Psoas muscle (tissue), 8 donors: ENCODE measurements around the gene TSPAN14. TPM values are rescaled to one million over a fixed set of nuclear protein-coding genes. Genes with fewer than 3 reads are reported as not detected.

Experiments
- ATAC-seq, 4 donors: fragments of 200-7000 bp; cut with Tn5 transposase; one replicate each; pipeline ENCODE4 v1.9.1; 2020; ENCODE audit warnings: moderate library complexity in 3 of 4, mild to moderate bottlenecking in 2 of 4
- DNase-seq, 2 donors: peaks; one replicate each; pipeline ENCODE4 v3.0.0-alpha.2; 2020
- H3K27ac ChIP-seq: fragments of 200-600 bp; one replicate; pipeline ENCODE4 v1.8.0; 2022
- H3K27me3 ChIP-seq, 3 donors: fragments of 200-600 bp in 1 of 3; one replicate each; pipeline versions ENCODE4 v1.6.1 to v1.8.0; 2013 to 2022; ENCODE audit warnings: low read length in 2 of 3, mild to moderate bottlenecking in 2 of 3, moderate library complexity in 1 of 3; ENCODE audit not compliant: insufficient read depth in 3 of 3
- H3K36me3 ChIP-seq, 2 donors: fragments of 200-600 bp in 1 of 2; one replicate each; pipeline versions ENCODE4 v1.6.1 to v1.8.0; 2013 to 2022; ENCODE audit warnings: low read depth in 1 of 2, mild to moderate bottlenecking in 1 of 2, moderate library complexity in 1 of 2; ENCODE audit not compliant: insufficient read depth in 1 of 2
- H3K4me1 ChIP-seq: fragments of 200-600 bp; one replicate; pipeline ENCODE4 v1.8.0; 2022
- H3K4me3 ChIP-seq: fragments of 200-600 bp; one replicate; pipeline ENCODE4 v1.8.0; 2022; ENCODE audit warnings: mild to moderate bottlenecking
- H3K9me3 ChIP-seq: fragments of 200-600 bp; one replicate; pipeline ENCODE4 v1.8.0; 2022
- WGBS, 3 donors: extraction: QIAGEN DNeasy Blood & Tissue Kit; methylation state at CpG; one replicate each; pipeline versions ENCODE4 v1.1.6 to v1.1.7; 2013; 5-methylcytosine and 5-hydroxymethylcytosine counted together
- intact Hi-C, 2 donors: fragments of 100-400 bp; cut with DNase I; formaldehyde crosslinking; loops; one replicate each; pipeline versions ENCODE4 v1.11.0 to v1.14.2; 2022
- polyA plus RNA-seq, 3 donors: library from polyadenylated mRNA; stranded (reverse); fragments of 200-250 nt; gene quantifications; one replicate each; pipeline ENCODE4 v1.2.3, GENCODE V29; 2013
- total RNA-seq, 4 donors: library from RNA; stranded (reverse); fragmentation: NEBNext Ultra II Directional in 2 of 4; extraction: Animal tissue kit (Norgen Biotek cat#: 25700) in 2 of 4; gene quantifications; one replicate each; pipeline versions ENCODE4 v1.2.1 to v1.2.4, GENCODE V29; 2021 to 2023
- TF ChIP-seq, protein P1 (sequence below): fragments of 200-600 bp; IDR thresholded peaks from one replicate; pipeline ENCODE4 v1.8.0; 2022; ENCODE audit warnings: antibody characterized with exemption
- donor health status: healthy with polysubstance abuse.
- donor health status: DM: no; HTN: no; CAD: no; lungs with moderate emphysema.
- donor health status: Bipolar disorder and iron deficiency.
- donor health status: healthy.
- donor health status: DM: yes; HTN: yes; CAD: no.
- donor health status: DM: no; HTN: no; CAD: no.
- donor health status: DM: no; HTN: no; CAD: no.
- donor health status: DM: yes; HTN: yes; CAD: no.

The TSPAN14 gene
- total and polyA plus RNA-seq, 7 donors = 19.4 to 33.3 (median 23.9) TPM

DNA sequence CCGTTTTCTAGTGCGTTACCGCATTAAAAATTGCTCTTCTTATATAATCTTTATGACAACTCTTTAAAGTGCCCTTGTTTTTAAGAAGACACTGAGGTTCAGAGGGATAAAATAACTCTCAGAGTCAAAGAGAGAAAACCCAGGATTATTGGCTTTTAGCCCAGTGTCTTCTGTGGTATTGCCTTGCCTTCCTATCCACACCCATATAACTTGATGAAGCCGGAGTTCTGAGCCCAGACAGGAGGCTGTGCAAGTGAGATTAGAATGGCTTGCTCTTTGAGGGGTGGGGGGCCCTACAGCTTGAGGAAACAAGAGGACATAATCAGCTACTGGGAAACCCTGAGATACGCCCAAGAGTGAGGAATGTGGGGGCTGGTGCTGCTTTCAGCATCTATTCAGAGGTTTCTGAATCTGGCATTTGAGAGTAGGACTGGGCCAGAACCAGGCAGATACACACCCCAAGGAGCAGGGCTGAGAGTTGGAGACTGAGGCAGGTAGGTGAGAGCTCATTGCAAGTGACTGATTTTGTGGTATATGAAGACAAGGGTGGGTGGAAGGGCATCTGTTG is 43.4 kb upstream of the TSPAN14 start:
- intact Hi-C loops = no loop called here
- H3K4me3 ChIP-seq = peak overlapping the region; percentile 95
- no peak for ATAC-seq
- no peaks in the 10 kb centered on the region for H3K36me3 ChIP-seq
- TF ChIP-seq, protein P1, sequence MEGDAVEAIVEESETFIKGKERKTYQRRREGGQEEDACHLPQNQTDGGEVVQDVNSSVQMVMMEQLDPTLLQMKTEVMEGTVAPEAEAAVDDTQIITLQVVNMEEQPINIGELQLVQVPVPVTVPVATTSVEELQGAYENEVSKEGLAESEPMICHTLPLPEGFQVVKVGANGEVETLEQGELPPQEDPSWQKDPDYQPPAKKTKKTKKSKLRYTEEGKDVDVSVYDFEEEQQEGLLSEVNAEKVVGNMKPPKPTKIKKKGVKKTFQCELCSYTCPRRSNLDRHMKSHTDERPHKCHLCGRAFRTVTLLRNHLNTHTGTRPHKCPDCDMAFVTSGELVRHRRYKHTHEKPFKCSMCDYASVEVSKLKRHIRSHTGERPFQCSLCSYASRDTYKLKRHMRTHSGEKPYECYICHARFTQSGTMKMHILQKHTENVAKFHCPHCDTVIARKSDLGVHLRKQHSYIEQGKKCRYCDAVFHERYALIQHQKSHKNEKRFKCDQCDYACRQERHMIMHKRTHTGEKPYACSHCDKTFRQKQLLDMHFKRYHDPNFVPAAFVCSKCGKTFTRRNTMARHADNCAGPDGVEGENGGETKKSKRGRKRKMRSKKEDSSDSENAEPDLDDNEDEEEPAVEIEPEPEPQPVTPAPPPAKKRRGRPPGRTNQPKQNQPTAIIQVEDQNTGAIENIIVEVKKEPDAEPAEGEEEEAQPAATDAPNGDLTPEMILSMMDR = no peak
- WGBS, 3 donors = 69 to 80% (median 71%) methylated on average over 5 of the region's 5 CpGs
- no peaks in the 10 kb centered on the region for H3K27me3 ChIP-seq
- DNase-seq = no peak
- H3K4me1 ChIP-seq = peaks cover 63% of the 10 kb centered on the region
- no peaks in the 10 kb centered on the region for H3K9me3 ChIP-seq
- H3K27ac ChIP-seq = peak overlapping the region; percentile 25

DNA sequence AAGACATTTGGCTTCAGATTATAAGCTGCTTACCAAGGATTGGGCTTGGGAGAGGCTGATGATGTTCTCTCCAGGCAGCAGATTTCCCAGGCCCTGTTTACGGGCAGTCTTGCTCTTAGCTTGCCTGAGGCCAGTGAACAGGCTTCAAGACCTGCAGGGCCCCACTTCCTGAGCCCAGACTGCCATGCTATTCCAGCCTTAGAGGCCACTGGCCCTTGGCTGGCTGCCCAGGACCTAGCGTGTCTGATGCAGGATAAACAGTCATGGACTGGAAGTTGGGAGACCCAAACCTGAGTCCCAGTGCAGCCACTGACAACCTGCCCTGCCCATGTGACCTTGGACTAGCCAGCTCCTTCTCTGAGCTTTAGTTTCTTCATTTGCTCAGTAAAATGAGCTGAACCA is 42.8 kb upstream of the TSPAN14 start:
- 48 to 54% (median 53%) methylated on average over 2 of the region's 2 CpGs for WGBS, 3 donors
- Histone ChIP-seq H3K4me1 (peaks cover 63% of the 10 kb centered on the region), H3K9me3 (no peaks in the 10 kb centered on the region), H3K27me3 (no peaks in the 10 kb centered on the region), H3K36me3 (no peaks in the 10 kb centered on the region), H3K4me3 (no peak overlapping the region), H3K27ac (no peak overlapping the region)
- ATAC-seq (no peak), DNase-seq (peak in 1 of 2 donors; percentile 28)
- intact Hi-C loops = no loop called here
- TF ChIP-seq, protein P1 = no peak

DNA sequence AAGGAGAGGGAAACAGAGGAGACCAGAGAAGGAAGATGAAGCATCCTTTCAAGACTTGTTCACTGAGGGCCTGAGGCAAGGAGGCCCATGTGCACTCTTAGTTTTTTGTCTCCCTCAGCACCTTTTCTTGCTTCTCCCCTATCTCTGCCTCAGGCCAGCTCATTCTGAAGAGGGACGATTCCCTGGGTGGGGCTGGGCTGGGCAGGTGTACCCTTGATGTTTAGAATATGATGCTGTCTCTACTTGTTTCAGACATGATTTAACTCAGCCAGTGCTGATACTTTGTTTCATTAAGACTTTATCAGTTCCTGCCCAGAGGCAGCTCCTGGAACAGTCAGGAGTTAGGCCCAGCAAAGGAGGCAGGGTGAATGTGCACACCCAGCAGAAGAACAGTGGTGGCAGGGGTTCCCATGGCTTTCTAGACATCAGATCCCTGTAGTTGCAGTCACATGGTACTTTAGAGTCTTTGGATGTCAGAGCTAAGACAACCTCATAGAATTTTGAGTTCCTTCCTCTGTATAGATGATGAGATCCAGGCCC is 42.4 kb upstream of the TSPAN14 start:
- intact Hi-C loops = no loop called here
- TF ChIP-seq, protein P1 = no peak
- Histone ChIP-seq H3K36me3 (no peaks in the 10 kb centered on the region), H3K4me1 (peaks cover 66% of the 10 kb centered on the region), H3K27me3 (no peaks in the 10 kb centered on the region), H3K27ac (no peak overlapping the region), H3K9me3 (no peaks in the 10 kb centered on the region), H3K4me3 (no peak overlapping the region)
- no peak for ATAC-seq
- no peak for DNase-seq
- 90 to 100% (median 100%) methylated on average over 1 of the region's 1 CpG for WGBS, 3 donors

DNA sequence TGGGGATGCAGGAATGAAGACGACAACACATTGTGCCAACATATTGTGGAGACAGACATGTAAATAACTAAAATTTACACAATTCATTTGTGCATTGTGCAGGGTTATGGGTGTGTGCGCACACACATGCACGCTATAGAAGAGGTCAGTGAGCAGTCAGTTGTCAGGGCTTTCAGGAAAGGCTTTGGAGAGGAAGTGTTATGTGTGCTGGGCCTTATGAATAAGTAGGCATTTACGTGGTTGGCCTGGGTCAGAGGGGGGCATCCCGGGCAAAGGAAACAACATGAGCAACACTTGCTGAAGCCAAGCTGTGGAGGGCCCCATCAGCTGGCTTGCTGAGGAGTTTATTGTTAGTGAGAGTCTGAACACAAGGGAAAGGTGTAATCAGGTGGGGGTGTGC is 41.6 kb upstream of the TSPAN14 start:
- TF ChIP-seq, protein P1 = no peak
- Histone ChIP-seq H3K27me3 (no peaks in the 10 kb centered on the region), H3K4me3 (no peak overlapping the region), H3K36me3 (no peaks in the 10 kb centered on the region), H3K9me3 (no peaks in the 10 kb centered on the region), H3K4me1 (peaks cover 66% of the 10 kb centered on the region), H3K27ac (no peak overlapping the region)
- no peak for DNase-seq
- ATAC-seq = no peak
- 83 to 85% (median 83%) methylated on average over 5 of the region's 5 CpGs for WGBS, 3 donors
- intact Hi-C loops = no loop called here
